ENCODE data around the gene SLC39A7. TPM values are rescaled to one million over a fixed set of nuclear protein-coding genes. Genes with fewer than 3 reads are reported as not detected.

The SLC39A7 gene
- total and polyA plus RNA-seq, 2 of the 13 experiments (the other 11 are each of a cell fraction or from before 2014, with no cell fraction given), result 142 to 229 TPM

GRCh38 chr6:33206864-33207551, 6.3 kb downstream of the SLC39A7 start:
- no peak for DNase-seq (ENCODE audit: low spot score)
- WGBS (ENCODE audit: low lambda C conversion rate), result 80% methylated on average over 20 of the region's 20 CpGs

GRCh38 chr6:33207552-33208090, 7.0 kb downstream of the SLC39A7 start:
- H2AFZ ChIP-seq (ENCODE audit: low read length), result peak overlapping the region; percentile 6
- no peaks in the 10 kb centered on the region; a peak in 1 of 5 replicates for H3K27me3 ChIP-seq (ENCODE audit: control insufficient read depth in 1 of 2, insufficient read depth in 2 of 2, low read length in 2 of 2)
- H3K79me2 ChIP-seq (ENCODE audit: insufficient read depth, low read length), result peaks cover 21% of the 10 kb centered on the region
- intact Hi-C loops (cut with micrococcal nuclease; ENCODE audit: unreplicated experiment) (no loop called here), in situ Hi-C loops (cut with HindIII; ENCODE audit: extremely low pct_ligation_motif_present, low pct_unique_long_range_greater_than_20kb) (loop anchor here (10.0 kb wide), 1 partner anchor 207 kb away; the partner anchor contains the start of genes CUTA and PHF1)
- FAIRE-seq, result no peak
- H3K36me3 ChIP-seq (replicated peaks in 1 of 2; ENCODE audit: control insufficient read depth in 1 of 2, insufficient read depth in 2 of 2, low read length in 2 of 2), result peaks cover 6 to 24% of the 10 kb centered on the region in 2 experiments
- peak; percentile 8 for ATAC-seq
- ChIA-PET POLR2A (interaction anchor here (1.0 to 3.2 kb wide), 11 partner anchors 8 to 236 kb away, joined by 3 to 33 read pairs (median 8); partner anchors contain the start of genes PFDN6, RPS18, VPS52 and ZBTB22), CTCF (ENCODE audit: low intra/inter-chr PET ratio, low total read pairs) (no interaction called here)
- H3K9me3 ChIP-seq (ENCODE audit: low read length), result no peaks in the 10 kb centered on the region
- peak overlapping the region; percentile 87 for H3K4me2 ChIP-seq (ENCODE audit: low read depth, low read length)
- 9% methylated on average over 28 of the region's 29 CpGs for WGBS (ENCODE audit: low lambda C conversion rate)
- peak overlapping the region; percentile 94 for H3K9ac ChIP-seq (ENCODE audit: insufficient read depth, low read depth, low read length)
- H4K20me1 ChIP-seq (ENCODE audit: insufficient read depth, low read length), result peaks cover 10% of the 10 kb centered on the region; the same call in 1 of the 2 replicates
- no peak for DNase-seq (ENCODE audit: low spot score)
- peak overlapping the region; percentile 90 to 93 (median 91) for H3K4me3 ChIP-seq (replicated peaks in 1 of 3; ENCODE audit: insufficient read depth in 1 of 3, low read depth in 2 of 3, low read length in 3 of 3)
- TSS peak; percentile 99 for BruUV-seq (replicated peaks)
- peaks cover 58% of the 10 kb centered on the region for H3K4me1 ChIP-seq (ENCODE audit: insufficient read depth, low read length)
- peak overlapping the region; percentile 76 for H3K27ac ChIP-seq (ENCODE audit: extremely low read length, insufficient read depth, low read length)
- TF ChIP-seq ZNF468 (CRISPR knock-in tag; IDR thresholded peaks at IDR 0.05) (peak; percentile 29; the same call in 1 of the 2 replicates), ZNF329 (CRISPR knock-in tag; IDR thresholded peaks at IDR 0.05; ENCODE audit: low read depth) (no peak), PAWR (CRISPR knock-in tag; IDR thresholded peaks at IDR 0.05; ENCODE audit: borderline replicate concordance) (no peak), ATF3 (CRISPR knock-in tag; IDR thresholded peaks at IDR 0.05) (no peak), NCOR1 (IDR thresholded peaks at IDR 0.05; ENCODE audit: borderline replicate concordance, low read length) (no peak), ZNF850 (CRISPR knock-in tag; conservative IDR thresholded peaks at IDR 0.05) (0 out of 2 replicates have a peak, but pooled peaks have one; percentile 48), MZF1 (CRISPR knock-in tag; IDR thresholded peaks at IDR 0.05; ENCODE audit: borderline replicate concordance) (0 out of 2 replicates have a peak, but pooled peaks have one; percentile 9), ZNF777 (CRISPR knock-in tag; IDR thresholded peaks at IDR 0.05) (0 out of 2 replicates have a peak, but pooled peaks have one; percentile 29), ZNF569 (CRISPR knock-in tag; IDR thresholded peaks at IDR 0.05; ENCODE audit: borderline replicate concordance) (no peak)

More at GRCh38 chr6:33206864-33207551, 6.3 kb downstream of the SLC39A7 start:
- ATAC-seq (no peak), FAIRE-seq (no peak)
- peak overlapping the region; percentile 90 to 93 (median 91); a peak in 5 of 6 replicates for H3K4me3 ChIP-seq (replicated peaks in 1 of 3; ENCODE audit: insufficient read depth in 1 of 3, low read depth in 2 of 3, low read length in 3 of 3)
- H2AFZ ChIP-seq (ENCODE audit: low read length), result no peak overlapping the region
- H3K4me1 ChIP-seq (ENCODE audit: insufficient read depth, low read length), result peaks cover 63% of the 10 kb centered on the region
- H3K27ac ChIP-seq (ENCODE audit: extremely low read length, insufficient read depth, low read length), result peak overlapping the region; percentile 75
- H3K27me3 ChIP-seq (ENCODE audit: control insufficient read depth in 1 of 2, insufficient read depth in 2 of 2, low read length in 2 of 2), result no peaks in the 10 kb centered on the region; a peak in 1 of 5 replicates
- H3K36me3 ChIP-seq (replicated peaks in 1 of 2; ENCODE audit: control insufficient read depth in 1 of 2, insufficient read depth in 2 of 2, low read length in 2 of 2), result peaks cover 12 to 30% of the 10 kb centered on the region in 2 experiments
- POLR2A ChIA-PET, result interaction anchor here (2.1 to 2.2 kb wide), 3 partner anchors 9 to 64 kb away, joined by 11 to 33 read pairs (median 20); partner anchors contain the start of genes RPS18 and VPS52
- H3K9me3 ChIP-seq (ENCODE audit: low read length), result no peaks in the 10 kb centered on the region
- H3K4me2 ChIP-seq (ENCODE audit: low read depth, low read length), result peak overlapping the region; percentile 87
- no TSS peak for BruUV-seq (replicated peaks)
- no peak for TF ChIP-seq KLF9 (CRISPR knock-in tag; IDR thresholded peaks at IDR 0.05; ENCODE audit: low read depth)
- no peak for TF ChIP-seq ZNF772 (CRISPR knock-in tag; IDR thresholded peaks at IDR 0.05)
- no peak for TF ChIP-seq IKZF4 (CRISPR knock-in tag; IDR thresholded peaks at IDR 0.05; ENCODE audit: borderline replicate concordance, low read depth, not compliant biosample characterization)
- TF ChIP-seq PCBP1 (IDR thresholded peaks at IDR 0.05; ENCODE audit: borderline replicate concordance, low read depth, low read length), result peak; percentile 55; the same call in 1 of the 2 replicates
- TF ChIP-seq ZNF747 (CRISPR knock-in tag; IDR thresholded peaks at IDR 0.05; ENCODE audit: borderline replicate concordance), result no peak
- TF ChIP-seq HNRNPK (IDR thresholded peaks at IDR 0.05; ENCODE audit: low read depth, low read length, poor library complexity, severe bottlenecking), result peak; percentile 39
- peak; percentile 16; the same call in 1 of the 2 replicates for TF ChIP-seq RFX1 (IDR thresholded peaks at IDR 0.05)
- 0 out of 2 replicates have a peak, but pooled peaks have one; percentile 0 for TF ChIP-seq ZNF253 (CRISPR knock-in tag; IDR thresholded peaks at IDR 0.05; ENCODE audit: borderline replicate concordance)
- CTCF ChIA-PET (ENCODE audit: low intra/inter-chr PET ratio, low total read pairs), result no interaction called here
- H4K20me1 ChIP-seq (ENCODE audit: insufficient read depth, low read length), result peaks cover 10% of the 10 kb centered on the region; the same call in 1 of the 2 replicates
- in situ Hi-C loops (cut with HindIII; ENCODE audit: extremely low pct_ligation_motif_present, low pct_unique_long_range_greater_than_20kb) (loop anchor here (10.0 kb wide), 1 partner anchor 208 kb away; the partner anchor contains the start of genes CUTA and PHF1), intact Hi-C loops (cut with micrococcal nuclease; ENCODE audit: unreplicated experiment) (no loop called here)
- peak overlapping the region; percentile 94; the same call in 1 of the 2 replicates for H3K9ac ChIP-seq (ENCODE audit: insufficient read depth, low read depth, low read length)
- H3K79me2 ChIP-seq (ENCODE audit: insufficient read depth, low read length), result peaks cover 27% of the 10 kb centered on the region
